Measurements from ENCODE around the gene TMEM11.
A peak's percentile ranks its signal among the peaks of the same experiment; 100 is the strongest.

The TMEM11 gene

DNA sequence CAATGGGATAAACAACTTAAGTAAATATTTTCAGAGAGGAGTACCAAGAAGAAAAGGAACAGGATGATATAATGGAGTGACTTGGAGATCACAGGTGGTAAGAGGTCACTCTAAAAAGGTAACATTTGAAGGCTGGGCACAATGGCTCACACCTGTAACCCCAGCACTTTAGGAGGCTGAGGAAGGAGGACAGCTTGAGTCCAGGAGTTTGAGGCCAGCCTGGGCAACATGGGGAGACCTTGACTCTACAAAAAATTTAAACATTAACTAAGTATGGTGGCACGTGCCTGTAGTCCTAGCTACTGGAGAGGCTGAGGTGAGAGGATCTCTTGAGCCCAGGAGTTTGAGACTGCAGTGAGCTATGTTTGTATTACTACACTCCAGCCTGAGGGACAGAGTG is 3.4 kb upstream of the TMEM11 start:
- no peak for TF ChIP-seq CTCF (IDR thresholded peaks at IDR 0.05; ENCODE audit: low read depth, low read length, missing control alignments)
- H3K4me3 ChIP-seq (ENCODE audit: low read depth, low read length) = no peak overlapping the region
- no peak for DNase-seq (ENCODE audit: low read depth)

DNA sequence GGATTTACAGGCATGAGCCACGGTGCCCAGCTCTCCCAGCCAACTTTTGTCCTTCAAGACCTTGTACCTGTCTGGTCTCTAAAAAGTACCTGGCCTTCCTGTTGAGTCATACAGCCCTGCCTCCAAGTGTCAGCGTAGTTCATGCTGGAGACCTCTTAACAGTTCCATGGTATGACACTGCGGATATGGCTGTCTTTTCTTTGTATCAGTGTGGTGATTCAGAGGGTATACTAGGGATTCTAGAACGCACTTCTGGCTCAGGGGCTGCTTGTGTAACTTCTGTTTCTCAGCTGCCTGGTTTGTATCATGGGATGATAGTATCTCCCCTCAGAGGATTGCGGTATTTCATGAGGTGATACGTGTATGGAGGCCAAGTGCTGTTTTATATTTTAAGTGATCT is 2.0 kb upstream of the TMEM11 start:
- DNase-seq (ENCODE audit: low read depth) = no peak
- no peak overlapping the region for H3K4me3 ChIP-seq (ENCODE audit: low read depth, low read length)
- TF ChIP-seq CTCF (IDR thresholded peaks at IDR 0.05; ENCODE audit: low read depth, low read length, missing control alignments) = no peak

- H3K4me3 ChIP-seq (ENCODE audit: low read depth, low read length) = peak overlapping the region; percentile 91
- TF ChIP-seq CTCF (IDR thresholded peaks at IDR 0.05; ENCODE audit: low read depth, low read length, missing control alignments) = no peak
- DNase-seq (ENCODE audit: low read depth) = no peak
These were observed 998 bp upstream of the TMEM11 start for GRCh38 chr17:21214777-21215541.

GRCh38 chr17:21213638-21214014 is 335 bp downstream of the TMEM11 start:
- DNase-seq (ENCODE audit: low read depth) = no peak
- H3K4me3 ChIP-seq (ENCODE audit: low read depth, low read length) = peak overlapping the region; percentile 91
- TF ChIP-seq CTCF (IDR thresholded peaks at IDR 0.05; ENCODE audit: low read depth, low read length, missing control alignments) = no peak

- DNase-seq (ENCODE audit: low read depth) = no peak
- no peak for TF ChIP-seq CTCF (IDR thresholded peaks at IDR 0.05; ENCODE audit: low read depth, low read length, missing control alignments)
- H3K4me3 ChIP-seq (ENCODE audit: low read depth, low read length) = peak overlapping the region; percentile 91
These were observed 929 bp downstream of the TMEM11 start for GRCh38 chr17:21212826-21213637.

GRCh38 chr17:21211825-21212479 is 2.0 kb downstream of the TMEM11 start:
- TF ChIP-seq CTCF (IDR thresholded peaks at IDR 0.05; ENCODE audit: low read depth, low read length, missing control alignments) = no peak
- H3K4me3 ChIP-seq (ENCODE audit: low read depth, low read length) = no peak overlapping the region; the same call in none of the 2 replicates
- peak; percentile 22 for DNase-seq (ENCODE audit: low read depth)
